ENCODE results near the gene NCOR1.
"Not testable (repeated sequence)": the region's sequence is repeated elsewhere in the genome, so short reads cannot be mapped to it uniquely, and the experiment has no call there.

NCOR1 gene

GRCh38 chr17:16178836-16179235 is 36.5 kb downstream of the NCOR1 start:
- H3K36me3 ChIP-seq (ENCODE audit: control insufficient read depth, insufficient read depth, low read length): no peaks in the 10 kb centered on the region
- no peak overlapping the region for H3K4me3 ChIP-seq (ENCODE audit: low read length)
- H3K4me1 ChIP-seq (ENCODE audit: control insufficient read depth, insufficient read depth, low read length): no peaks in the 10 kb centered on the region
- H3K9ac ChIP-seq (ENCODE audit: low read length): no peak overlapping the region
- no peaks in the 10 kb centered on the region for H3K27me3 ChIP-seq (ENCODE audit: control insufficient read depth, insufficient read depth, low read length)
- H3K27ac ChIP-seq (ENCODE audit: low read depth, low read length): no peak overlapping the region

- no peaks in the 10 kb centered on the region for H3K36me3 ChIP-seq (ENCODE audit: control insufficient read depth, insufficient read depth, low read length)
- H3K9ac ChIP-seq (ENCODE audit: low read length): no peak overlapping the region
Measured at GRCh38 chr17:16171613-16172012, 43.7 kb downstream of the NCOR1 start.

GRCh38 chr17:16166766-16167165 is 48.6 kb downstream of the NCOR1 start:
- not testable (repeated sequence) for H3K4me1 ChIP-seq (ENCODE audit: control insufficient read depth, insufficient read depth, low read length); H3K27me3 ChIP-seq (ENCODE audit: control insufficient read depth, insufficient read depth, low read length); H3K27ac ChIP-seq (ENCODE audit: low read depth, low read length); H3K36me3 ChIP-seq (ENCODE audit: control insufficient read depth, insufficient read depth, low read length); H3K4me3 ChIP-seq (ENCODE audit: low read length); H3K9ac ChIP-seq (ENCODE audit: low read length)

More at GRCh38 chr17:16171613-16172012, 43.7 kb downstream of the NCOR1 start:
- no peaks in the 10 kb centered on the region for H3K4me1 ChIP-seq (ENCODE audit: control insufficient read depth, insufficient read depth, low read length)
- H3K27ac ChIP-seq (ENCODE audit: low read depth, low read length): no peak overlapping the region
- H3K27me3 ChIP-seq (ENCODE audit: control insufficient read depth, insufficient read depth, low read length): no peaks in the 10 kb centered on the region
- H3K4me3 ChIP-seq (ENCODE audit: low read length): no peak overlapping the region

GRCh38 chr17:16158714-16159113 is 56.6 kb downstream of the NCOR1 start:
- Histone ChIP-seq H3K4me3 (ENCODE audit: low read length) (no peak overlapping the region), H3K27me3 (ENCODE audit: control insufficient read depth, insufficient read depth, low read length) (no peaks in the 10 kb centered on the region), H3K4me1 (ENCODE audit: control insufficient read depth, insufficient read depth, low read length) (no peaks in the 10 kb centered on the region), H3K36me3 (ENCODE audit: control insufficient read depth, insufficient read depth, low read length) (peaks cover 5% of the 10 kb centered on the region), H3K9ac (ENCODE audit: low read length) (no peak overlapping the region), H3K27ac (ENCODE audit: low read depth, low read length) (no peak overlapping the region)

- Histone ChIP-seq H3K4me3 (ENCODE audit: low read length) (no peak overlapping the region), H3K27ac (ENCODE audit: low read depth, low read length) (no peak overlapping the region), H3K4me1 (ENCODE audit: control insufficient read depth, insufficient read depth, low read length) (no peaks in the 10 kb centered on the region), H3K27me3 (ENCODE audit: control insufficient read depth, insufficient read depth, low read length) (no peaks in the 10 kb centered on the region), H3K36me3 (ENCODE audit: control insufficient read depth, insufficient read depth, low read length) (peaks cover 10% of the 10 kb centered on the region), H3K9ac (ENCODE audit: low read length) (no peak overlapping the region)
Measured at GRCh38 chr17:16155536-16155935, 59.8 kb downstream of the NCOR1 start.

GRCh38 chr17:16152326-16152725 is 63.0 kb downstream of the NCOR1 start:
- H3K4me3 ChIP-seq (ENCODE audit: low read length); H3K27me3 ChIP-seq (ENCODE audit: control insufficient read depth, insufficient read depth, low read length); H3K9ac ChIP-seq (ENCODE audit: low read length); H3K27ac ChIP-seq (ENCODE audit: low read depth, low read length); H3K4me1 ChIP-seq (ENCODE audit: control insufficient read depth, insufficient read depth, low read length): not testable (repeated sequence)
- peaks cover 17% of the 10 kb centered on the region for H3K36me3 ChIP-seq (ENCODE audit: control insufficient read depth, insufficient read depth, low read length)

GRCh38 chr17:16150251-16150856 is 65.0 kb downstream of the NCOR1 start:
- no peak overlapping the region for H3K27ac ChIP-seq (ENCODE audit: low read depth, low read length)
- H3K4me3 ChIP-seq (ENCODE audit: low read length): no peak overlapping the region
- no peaks in the 10 kb centered on the region for H3K27me3 ChIP-seq (ENCODE audit: control insufficient read depth, insufficient read depth, low read length)
- H3K4me1 ChIP-seq (ENCODE audit: control insufficient read depth, insufficient read depth, low read length): peaks cover 2% of the 10 kb centered on the region
- peaks cover 17% of the 10 kb centered on the region for H3K36me3 ChIP-seq (ENCODE audit: control insufficient read depth, insufficient read depth, low read length)
- no peak overlapping the region for H3K9ac ChIP-seq (ENCODE audit: low read length)

- H3K4me3 ChIP-seq (ENCODE audit: low read length): no peak overlapping the region
- H3K9ac ChIP-seq (ENCODE audit: low read length): no peak overlapping the region
- no peak overlapping the region for H3K27ac ChIP-seq (ENCODE audit: low read depth, low read length)
- H3K4me1 ChIP-seq (ENCODE audit: control insufficient read depth, insufficient read depth, low read length): peaks cover 2% of the 10 kb centered on the region
- peaks cover 17% of the 10 kb centered on the region for H3K36me3 ChIP-seq (ENCODE audit: control insufficient read depth, insufficient read depth, low read length)
- no peaks in the 10 kb centered on the region for H3K27me3 ChIP-seq (ENCODE audit: control insufficient read depth, insufficient read depth, low read length)
Measured at GRCh38 chr17:16148596-16148995, 66.7 kb downstream of the NCOR1 start.

GRCh38 chr17:16145319-16145890 is 69.9 kb downstream of the NCOR1 start:
- H3K36me3 ChIP-seq (ENCODE audit: control insufficient read depth, insufficient read depth, low read length): peaks cover 18% of the 10 kb centered on the region
- H3K4me1 ChIP-seq (ENCODE audit: control insufficient read depth, insufficient read depth, low read length); H3K9ac ChIP-seq (ENCODE audit: low read length); H3K27me3 ChIP-seq (ENCODE audit: control insufficient read depth, insufficient read depth, low read length); H3K4me3 ChIP-seq (ENCODE audit: low read length); H3K27ac ChIP-seq (ENCODE audit: low read depth, low read length): not testable (repeated sequence)

GRCh38 chr17:16141685-16142084 is 73.6 kb downstream of the NCOR1 start:
- no peak overlapping the region for H3K27ac ChIP-seq (ENCODE audit: low read depth, low read length)
- H3K9ac ChIP-seq (ENCODE audit: low read length): no peak overlapping the region
- H3K4me3 ChIP-seq (ENCODE audit: low read length): no peak overlapping the region
- no peaks in the 10 kb centered on the region for H3K4me1 ChIP-seq (ENCODE audit: control insufficient read depth, insufficient read depth, low read length)
- no peaks in the 10 kb centered on the region for H3K27me3 ChIP-seq (ENCODE audit: control insufficient read depth, insufficient read depth, low read length)
- peaks cover 11% of the 10 kb centered on the region for H3K36me3 ChIP-seq (ENCODE audit: control insufficient read depth, insufficient read depth, low read length)

GRCh38 chr17:16140854-16141253 is 74.5 kb downstream of the NCOR1 start:
- no peak overlapping the region for H3K9ac ChIP-seq (ENCODE audit: low read length)
- no peak overlapping the region for H3K4me3 ChIP-seq (ENCODE audit: low read length)
- peaks cover 12% of the 10 kb centered on the region for H3K36me3 ChIP-seq (ENCODE audit: control insufficient read depth, insufficient read depth, low read length)
- H3K27ac ChIP-seq (ENCODE audit: low read depth, low read length): no peak overlapping the region
- no peaks in the 10 kb centered on the region for H3K27me3 ChIP-seq (ENCODE audit: control insufficient read depth, insufficient read depth, low read length)
- H3K4me1 ChIP-seq (ENCODE audit: control insufficient read depth, insufficient read depth, low read length): no peaks in the 10 kb centered on the region

GRCh38 chr17:16135461-16135860 is 79.9 kb downstream of the NCOR1 start:
- H3K36me3 ChIP-seq (ENCODE audit: control insufficient read depth, insufficient read depth, low read length): peaks cover 18% of the 10 kb centered on the region
- H3K27ac ChIP-seq (ENCODE audit: low read depth, low read length): no peak overlapping the region
- H3K27me3 ChIP-seq (ENCODE audit: control insufficient read depth, insufficient read depth, low read length): no peaks in the 10 kb centered on the region
- H3K4me3 ChIP-seq (ENCODE audit: low read length): no peak overlapping the region
- H3K4me1 ChIP-seq (ENCODE audit: control insufficient read depth, insufficient read depth, low read length): no peaks in the 10 kb centered on the region
- H3K9ac ChIP-seq (ENCODE audit: low read length): no peak overlapping the region

- H3K27me3 ChIP-seq (ENCODE audit: control insufficient read depth, insufficient read depth, low read length): no peaks in the 10 kb centered on the region
- H3K4me1 ChIP-seq (ENCODE audit: control insufficient read depth, insufficient read depth, low read length): no peaks in the 10 kb centered on the region
- no peak overlapping the region for H3K4me3 ChIP-seq (ENCODE audit: low read length)
- no peak overlapping the region for H3K9ac ChIP-seq (ENCODE audit: low read length)
- H3K36me3 ChIP-seq (ENCODE audit: control insufficient read depth, insufficient read depth, low read length): peaks cover 18% of the 10 kb centered on the region
- H3K27ac ChIP-seq (ENCODE audit: low read depth, low read length): no peak overlapping the region
Measured at GRCh38 chr17:16131593-16131992, 83.7 kb downstream of the NCOR1 start.

All from rectal smooth muscle tissue (tissue), 1 donor.